Lower lobe of right lung (tissue), 2 donors: ENCODE measurements around the gene CLNK. TPM values are rescaled to one million over a fixed set of nuclear protein-coding genes. Genes with fewer than 3 reads are reported as not detected.

ENCODE experiments used
- ATAC-seq, 2 donors: fragments of 200-7000 bp; cut with Tn5 transposase; one replicate each; pipeline ENCODE4 v1.9.1; 2020 to 2022; ENCODE audit warnings: mild to moderate bottlenecking in 2 of 2, moderate library complexity in 2 of 2
- DNase-seq: peaks from one replicate; pipeline ENCODE4 v3.0.0-alpha.2; 2020
- H3K27ac ChIP-seq: fragments of 200-600 bp; one replicate; pipeline ENCODE4 v1.8.0; 2022
- H3K27me3 ChIP-seq: fragments of 200-600 bp; one replicate; pipeline ENCODE4 v1.8.0; 2022; ENCODE audit warnings: low read depth
- H3K36me3 ChIP-seq: fragments of 200-600 bp; one replicate; pipeline ENCODE4 v1.8.0; 2022; ENCODE audit warnings: mild to moderate bottlenecking
- H3K4me1 ChIP-seq: fragments of 200-600 bp; one replicate; pipeline ENCODE4 v1.8.0; 2022
- H3K4me3 ChIP-seq: fragments of 200-600 bp; one replicate; pipeline ENCODE4 v1.8.0; 2022; ENCODE audit warnings: mild to moderate bottlenecking
- H3K9me3 ChIP-seq: fragments of 200-600 bp; one replicate; pipeline ENCODE4 v1.8.0; 2022
- intact Hi-C: fragments of 100-400 bp; cut with DNase I; formaldehyde crosslinking; loops from one replicate; pipeline ENCODE4 v1.11.0; 2022
- total RNA-seq: library from RNA; stranded (reverse); fragmentation: NEBNext Ultra II Directional; extraction: Animal tissue kit (Norgen Biotek cat#: 25700); gene quantifications from one replicate; pipeline ENCODE4 v1.2.1, GENCODE V29; 2021
- TF ChIP-seq, protein P1 (sequence below): fragments of 200-600 bp; IDR thresholded peaks from one replicate; pipeline ENCODE4 v1.8.0; 2022; ENCODE audit warnings: antibody characterized with exemption, mild to moderate bottlenecking
- donor health status: DM: no; HTN: yes; CAD: no; lungs with severe emphysema.

Gene CLNK
- total RNA-seq, 1 donor from 2014 or later: 0.09 TPM

- H3K9me3 ChIP-seq: no peaks in the 10 kb centered on the region
- TF ChIP-seq, protein P1, sequence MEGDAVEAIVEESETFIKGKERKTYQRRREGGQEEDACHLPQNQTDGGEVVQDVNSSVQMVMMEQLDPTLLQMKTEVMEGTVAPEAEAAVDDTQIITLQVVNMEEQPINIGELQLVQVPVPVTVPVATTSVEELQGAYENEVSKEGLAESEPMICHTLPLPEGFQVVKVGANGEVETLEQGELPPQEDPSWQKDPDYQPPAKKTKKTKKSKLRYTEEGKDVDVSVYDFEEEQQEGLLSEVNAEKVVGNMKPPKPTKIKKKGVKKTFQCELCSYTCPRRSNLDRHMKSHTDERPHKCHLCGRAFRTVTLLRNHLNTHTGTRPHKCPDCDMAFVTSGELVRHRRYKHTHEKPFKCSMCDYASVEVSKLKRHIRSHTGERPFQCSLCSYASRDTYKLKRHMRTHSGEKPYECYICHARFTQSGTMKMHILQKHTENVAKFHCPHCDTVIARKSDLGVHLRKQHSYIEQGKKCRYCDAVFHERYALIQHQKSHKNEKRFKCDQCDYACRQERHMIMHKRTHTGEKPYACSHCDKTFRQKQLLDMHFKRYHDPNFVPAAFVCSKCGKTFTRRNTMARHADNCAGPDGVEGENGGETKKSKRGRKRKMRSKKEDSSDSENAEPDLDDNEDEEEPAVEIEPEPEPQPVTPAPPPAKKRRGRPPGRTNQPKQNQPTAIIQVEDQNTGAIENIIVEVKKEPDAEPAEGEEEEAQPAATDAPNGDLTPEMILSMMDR: no peak
- no peaks in the 10 kb centered on the region for H3K36me3 ChIP-seq
- intact Hi-C loops: no loop called here
- H3K4me1 ChIP-seq: no peaks in the 10 kb centered on the region
- no peaks in the 10 kb centered on the region for H3K27me3 ChIP-seq
- H3K4me3 ChIP-seq: no peak overlapping the region
- H3K27ac ChIP-seq: no peak overlapping the region
- ATAC-seq (no peak), DNase-seq (no peak)
Observed at GRCh38 chr4:10565166-10565780, 119.3 kb downstream of the CLNK start.

DNA sequence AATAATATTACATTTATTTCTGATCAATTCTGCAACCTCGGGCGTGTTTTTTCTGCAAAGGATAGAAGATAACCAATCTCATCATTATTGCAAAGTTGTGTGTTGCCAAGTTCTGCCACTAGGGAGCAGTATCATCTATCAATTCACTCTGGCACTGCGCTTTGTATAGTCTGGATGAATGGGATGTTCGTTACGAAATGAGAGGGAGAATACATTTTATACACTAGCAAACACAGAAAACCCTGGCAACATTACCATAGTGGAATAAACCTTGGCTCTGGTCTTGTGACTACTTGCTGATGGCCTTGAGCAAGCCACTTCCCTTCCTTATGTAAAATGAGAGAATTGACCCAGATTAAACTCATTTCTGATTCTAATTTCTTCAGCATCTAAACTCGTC lies 129.9 kb downstream of the CLNK start:
- H3K4me3 ChIP-seq: no peak overlapping the region
- no peaks in the 10 kb centered on the region for H3K9me3 ChIP-seq
- TF ChIP-seq, protein P1: peak; percentile 82
- H3K36me3 ChIP-seq: no peaks in the 10 kb centered on the region
- H3K4me1 ChIP-seq: peaks cover 21% of the 10 kb centered on the region
- no peaks in the 10 kb centered on the region for H3K27me3 ChIP-seq
- ATAC-seq: peak; percentile 84 to 91
- H3K27ac ChIP-seq: no peak overlapping the region
- DNase-seq: no peak
- intact Hi-C loops: no loop called here

- ATAC-seq (no peak), DNase-seq (no peak)
- TF ChIP-seq, protein P1: no peak
- H3K9me3 ChIP-seq: no peaks in the 10 kb centered on the region
- no peak overlapping the region for H3K4me3 ChIP-seq
- H3K4me1 ChIP-seq: peaks cover 21% of the 10 kb centered on the region
- H3K27me3 ChIP-seq: no peaks in the 10 kb centered on the region
- H3K27ac ChIP-seq: no peak overlapping the region
- intact Hi-C loops: no loop called here
- H3K36me3 ChIP-seq: no peaks in the 10 kb centered on the region
Observed at GRCh38 chr4:10554121-10554520, 130.4 kb downstream of the CLNK start.

GRCh38 chr4:10552591-10553280 lies 131.8 kb downstream of the CLNK start:
- H3K36me3 ChIP-seq: no peaks in the 10 kb centered on the region
- TF ChIP-seq, protein P1: no peak
- H3K27me3 ChIP-seq: no peaks in the 10 kb centered on the region
- intact Hi-C loops: no loop called here
- DNase-seq (no peak), ATAC-seq (no peak)
- no peak overlapping the region for H3K27ac ChIP-seq
- no peak overlapping the region for H3K4me3 ChIP-seq
- peaks cover 21% of the 10 kb centered on the region for H3K4me1 ChIP-seq
- H3K9me3 ChIP-seq: no peaks in the 10 kb centered on the region

DNA sequence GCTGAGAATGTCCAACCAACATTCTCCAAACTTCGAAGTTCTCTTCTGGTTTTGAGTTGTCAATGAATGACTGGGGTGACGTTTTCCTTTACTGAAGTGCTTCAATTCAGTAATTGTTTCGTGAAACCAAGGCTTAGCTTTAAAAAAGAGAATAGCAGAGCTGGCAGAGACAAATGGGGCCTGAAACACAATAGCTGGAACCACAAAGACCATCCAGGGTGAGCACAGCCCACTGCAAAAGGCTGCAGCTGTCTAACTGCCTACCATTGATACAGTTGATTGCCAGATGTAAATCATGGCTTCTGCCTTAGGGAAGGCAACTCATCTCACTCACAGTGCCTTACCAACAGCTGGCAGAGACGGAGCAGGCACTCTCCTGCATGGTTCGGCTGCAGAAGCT lies 148.7 kb downstream of the CLNK start:
- Histone ChIP-seq H3K4me3 (no peak overlapping the region), H3K36me3 (no peaks in the 10 kb centered on the region), H3K27ac (no peak overlapping the region), H3K9me3 (no peaks in the 10 kb centered on the region), H3K27me3 (no peaks in the 10 kb centered on the region), H3K4me1 (peaks cover under 1% of the 10 kb centered on the region)
- TF ChIP-seq, protein P1: no peak
- intact Hi-C loops: no loop called here
- ATAC-seq (no peak), DNase-seq (no peak)
